Measurements from ENCODE around the gene STUM. TPM values are rescaled to one million over a fixed set of nuclear protein-coding genes. Genes with fewer than 3 reads are reported as not detected.

Gene STUM
- total and polyA plus RNA-seq, 8 donors: 0.15 to 2.1 (median 1.4) TPM

- Histone ChIP-seq H3K27me3 (peaks cover 0 to 5% of the 10 kb centered on the region in 2 donors), H3K36me3 (no peaks in the 10 kb centered on the region), H3K9me3 (no peaks in the 10 kb centered on the region), H3K4me1 (no peaks in the 10 kb centered on the region), H3K27ac (no peak overlapping the region), H3K4me3 (no peak overlapping the region)
- no peak for DNase-seq
- intact Hi-C loops (cut with DNase I): no loop called here
- ATAC-seq: no peak
- TF ChIP-seq CTCF (IDR thresholded peaks at IDR 0.05): no peak
Measured at GRCh38 chr1:226558036-226558650, 9.6 kb downstream of the STUM start.

GRCh38 chr1:226560243-226560642 lies 11.7 kb downstream of the STUM start:
- no peak for TF ChIP-seq CTCF (IDR thresholded peaks at IDR 0.05)
- Histone ChIP-seq H3K27me3 (no peaks in the 10 kb centered on the region), H3K9me3 (no peaks in the 10 kb centered on the region), H3K4me3 (no peak overlapping the region), H3K27ac (no peak overlapping the region), H3K36me3 (no peaks in the 10 kb centered on the region), H3K4me1 (no peaks in the 10 kb centered on the region)
- ATAC-seq (no peak), DNase-seq (no peak)
- intact Hi-C loops (cut with DNase I): no loop called here

- TF ChIP-seq CTCF (IDR thresholded peaks at IDR 0.05): no peak
- Histone ChIP-seq H3K36me3 (no peaks in the 10 kb centered on the region), H3K9me3 (no peaks in the 10 kb centered on the region), H3K27ac (no peak overlapping the region), H3K27me3 (no peaks in the 10 kb centered on the region), H3K4me3 (no peak overlapping the region), H3K4me1 (no peaks in the 10 kb centered on the region)
- intact Hi-C loops (cut with DNase I): no loop called here
- DNase-seq (no peak), ATAC-seq (no peak)
Measured at GRCh38 chr1:226562989-226563388, 14.4 kb downstream of the STUM start.

- intact Hi-C loops (cut with DNase I): no loop called here
- TF ChIP-seq CTCF (IDR thresholded peaks at IDR 0.05): no peak
- Histone ChIP-seq H3K27me3 (no peaks in the 10 kb centered on the region), H3K4me1 (no peaks in the 10 kb centered on the region), H3K27ac (no peak overlapping the region), H3K4me3 (no peak overlapping the region), H3K36me3 (no peaks in the 10 kb centered on the region), H3K9me3 (no peaks in the 10 kb centered on the region)
- no peak for ATAC-seq
- DNase-seq: no peak
Measured at GRCh38 chr1:226563666-226564065, 15.1 kb downstream of the STUM start.

GRCh38 chr1:226565476-226565875 lies 16.9 kb downstream of the STUM start:
- no peaks in the 10 kb centered on the region for H3K27me3 ChIP-seq
- intact Hi-C loops (cut with DNase I): no loop called here
- DNase-seq (no peak), ATAC-seq (no peak)
- no peaks in the 10 kb centered on the region for H3K4me1 ChIP-seq
- H3K27ac ChIP-seq: no peak overlapping the region
- no peak for TF ChIP-seq CTCF (IDR thresholded peaks at IDR 0.05)
- no peaks in the 10 kb centered on the region for H3K9me3 ChIP-seq
- H3K36me3 ChIP-seq: no peaks in the 10 kb centered on the region
- no peak overlapping the region for H3K4me3 ChIP-seq

Measured in left lung (tissue), 10 donors.